ENCODE results near the gene PRKCQ. TPM values are rescaled to one million over a fixed set of nuclear protein-coding genes. Genes with fewer than 3 reads are reported as not detected.

PRKCQ gene
- total RNA-seq, 1 experiment from 2014 or later = 12.1 TPM

DNA sequence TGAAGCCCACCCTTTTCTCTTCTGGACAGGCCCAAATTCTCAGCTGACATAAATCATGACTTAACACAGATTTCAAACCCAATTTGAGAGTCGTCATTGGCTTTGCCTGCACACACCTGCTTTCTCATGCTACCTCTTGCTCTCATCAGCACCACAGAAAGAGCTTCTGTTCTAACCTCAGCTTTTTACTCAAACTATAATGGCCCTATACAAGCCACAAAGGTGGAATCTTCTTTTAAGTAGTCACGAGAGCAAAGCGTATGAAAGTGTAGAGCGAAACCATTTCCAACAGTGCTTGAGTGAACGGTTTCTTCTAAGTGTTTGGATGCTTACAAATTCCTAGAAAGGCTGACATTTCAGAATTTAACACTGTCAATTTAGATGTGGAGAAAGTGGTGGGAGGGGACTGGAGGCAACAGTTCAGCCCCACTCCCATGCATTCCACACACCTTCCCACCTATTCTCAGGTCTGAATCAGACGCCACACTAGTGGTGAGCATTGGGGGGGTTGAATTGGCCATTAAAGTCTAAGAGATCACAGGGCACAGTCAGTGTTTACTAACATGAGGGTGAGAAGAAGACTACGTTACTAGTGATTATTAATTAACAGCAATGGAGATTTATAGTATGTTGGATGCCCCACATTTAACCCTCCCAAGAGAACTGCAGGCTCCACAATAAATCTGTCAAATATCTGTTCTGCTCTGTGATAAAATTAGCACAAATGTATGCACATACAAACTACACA, 114.0 kb downstream of the PRKCQ start:
- Histone ChIP-seq H3K56ac (ENCODE audit: insufficient read length, low read depth, low read length) (no peak overlapping the region), H2AK5ac (ENCODE audit: insufficient read length, low read length) (no peak overlapping the region), H3K9me3 (ENCODE audit: control insufficient read depth, low read depth, low read length) (no peaks in the 10 kb centered on the region), H3K18ac (ENCODE audit: insufficient read length, low read depth, low read length) (no peak overlapping the region), H4K91ac (ENCODE audit: insufficient read length, low read depth, low read length) (no peak overlapping the region), H4K8ac (replicated peaks; ENCODE audit: insufficient read length, low read depth, low read length) (no peak overlapping the region), H2BK20ac (ENCODE audit: low read depth, low read length, poor library complexity, severe bottlenecking) (no peak overlapping the region), H3K4ac (ENCODE audit: low read depth, low read length) (no peak overlapping the region), H3K27ac (ENCODE audit: insufficient read length, low read depth, low read length) (no peak overlapping the region), H3K79me2 (ENCODE audit: insufficient read depth, low read length) (no peaks in the 10 kb centered on the region), H3T11ph (ENCODE audit: low read length) (no peak overlapping the region), H3K27me3 (ENCODE audit: insufficient read depth, low read length) (no peaks in the 10 kb centered on the region), H3K23me2 (ENCODE audit: insufficient read length, low read depth, low read length, poor library complexity, severe bottlenecking) (no peaks in the 10 kb centered on the region), H2AFZ (ENCODE audit: low read length) (no peak overlapping the region), H2BK12ac (ENCODE audit: insufficient read length, low read depth, low read length) (no peak overlapping the region), H3K79me1 (ENCODE audit: insufficient read depth, low read depth, low read length, poor library complexity, severe bottlenecking) (no peaks in the 10 kb centered on the region), H2BK120ac (ENCODE audit: low read depth, low read length, poor library complexity, severe bottlenecking) (no peak overlapping the region), H3K14ac (ENCODE audit: insufficient read depth, low read length) (no peak overlapping the region), H2BK5ac (ENCODE audit: insufficient read length, low read length) (no peak overlapping the region), H3K9ac (ENCODE audit: extremely low read depth, insufficient read length, low read length) (no peak overlapping the region), H2BK15ac (ENCODE audit: low read depth, low read length) (no peak overlapping the region), H4K20me1 (ENCODE audit: control insufficient read depth, insufficient read depth, insufficient read length) (no peaks in the 10 kb centered on the region), H3K23ac (ENCODE audit: insufficient read length, low read depth, low read length) (no peak overlapping the region), H3K4me2 (ENCODE audit: insufficient read depth, insufficient read length, low read length) (no peak overlapping the region), H3K4me1 (ENCODE audit: insufficient read depth, low read length) (no peaks in the 10 kb centered on the region; the same call in 1 of the 2 replicates), H4K5ac (ENCODE audit: insufficient read length, low read depth, low read length) (no peak overlapping the region)
- DNase-seq = no peak
- WGBS (ENCODE audit: extremely low coverage, insufficient read length, low lambda C conversion rate) = no CpG with 5 or more reads among the region's 7 CpGs
- peaks cover 11 to 22% (median 12%) of the 10 kb centered on the region in 3 experiments for H3K36me3 Mint-ChIP-seq (ENCODE audit: insufficient read depth in 1 of 3, low read depth in 3 of 3)
- H3K27ac Mint-ChIP-seq = no peak overlapping the region
- peaks cover under 1% of the 10 kb centered on the region in 2 experiments; a peak in 2 of 5 replicates for H3K9me3 Mint-ChIP-seq
- no peaks in the 10 kb centered on the region for H3K27me3 Mint-ChIP-seq (ENCODE audit: low read depth)
- H3K4me1 Mint-ChIP-seq = peaks cover 9 to 10% of the 10 kb centered on the region in 2 experiments
- TF ChIP-seq, protein P1, sequence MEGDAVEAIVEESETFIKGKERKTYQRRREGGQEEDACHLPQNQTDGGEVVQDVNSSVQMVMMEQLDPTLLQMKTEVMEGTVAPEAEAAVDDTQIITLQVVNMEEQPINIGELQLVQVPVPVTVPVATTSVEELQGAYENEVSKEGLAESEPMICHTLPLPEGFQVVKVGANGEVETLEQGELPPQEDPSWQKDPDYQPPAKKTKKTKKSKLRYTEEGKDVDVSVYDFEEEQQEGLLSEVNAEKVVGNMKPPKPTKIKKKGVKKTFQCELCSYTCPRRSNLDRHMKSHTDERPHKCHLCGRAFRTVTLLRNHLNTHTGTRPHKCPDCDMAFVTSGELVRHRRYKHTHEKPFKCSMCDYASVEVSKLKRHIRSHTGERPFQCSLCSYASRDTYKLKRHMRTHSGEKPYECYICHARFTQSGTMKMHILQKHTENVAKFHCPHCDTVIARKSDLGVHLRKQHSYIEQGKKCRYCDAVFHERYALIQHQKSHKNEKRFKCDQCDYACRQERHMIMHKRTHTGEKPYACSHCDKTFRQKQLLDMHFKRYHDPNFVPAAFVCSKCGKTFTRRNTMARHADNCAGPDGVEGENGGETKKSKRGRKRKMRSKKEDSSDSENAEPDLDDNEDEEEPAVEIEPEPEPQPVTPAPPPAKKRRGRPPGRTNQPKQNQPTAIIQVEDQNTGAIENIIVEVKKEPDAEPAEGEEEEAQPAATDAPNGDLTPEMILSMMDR (conservative IDR thresholded peaks at IDR 0.05) = no peak
- H3K4me3 Mint-ChIP-seq = no peak overlapping the region
